B cell (primary cell): ENCODE results near the gene SLC4A1.

Source experiments
- EZH2 ChIP-seq: IDR thresholded peaks from 2 replicates; pipeline ENCODE4 v1.6.1; 2012; ENCODE audit warnings: borderline replicate concordance, low read depth, mild to moderate bottlenecking, moderate library complexity, low read length; ENCODE audit not compliant: insufficient read depth, poor library complexity, severe bottlenecking
- TF ChIP-seq, protein P1 (sequence below): fragments of 200-600 bp; IDR thresholded peaks from one replicate; pipeline ENCODE4 v1.8.0; 2022; ENCODE audit warnings: antibody characterized with exemption, mild to moderate bottlenecking

DNA sequence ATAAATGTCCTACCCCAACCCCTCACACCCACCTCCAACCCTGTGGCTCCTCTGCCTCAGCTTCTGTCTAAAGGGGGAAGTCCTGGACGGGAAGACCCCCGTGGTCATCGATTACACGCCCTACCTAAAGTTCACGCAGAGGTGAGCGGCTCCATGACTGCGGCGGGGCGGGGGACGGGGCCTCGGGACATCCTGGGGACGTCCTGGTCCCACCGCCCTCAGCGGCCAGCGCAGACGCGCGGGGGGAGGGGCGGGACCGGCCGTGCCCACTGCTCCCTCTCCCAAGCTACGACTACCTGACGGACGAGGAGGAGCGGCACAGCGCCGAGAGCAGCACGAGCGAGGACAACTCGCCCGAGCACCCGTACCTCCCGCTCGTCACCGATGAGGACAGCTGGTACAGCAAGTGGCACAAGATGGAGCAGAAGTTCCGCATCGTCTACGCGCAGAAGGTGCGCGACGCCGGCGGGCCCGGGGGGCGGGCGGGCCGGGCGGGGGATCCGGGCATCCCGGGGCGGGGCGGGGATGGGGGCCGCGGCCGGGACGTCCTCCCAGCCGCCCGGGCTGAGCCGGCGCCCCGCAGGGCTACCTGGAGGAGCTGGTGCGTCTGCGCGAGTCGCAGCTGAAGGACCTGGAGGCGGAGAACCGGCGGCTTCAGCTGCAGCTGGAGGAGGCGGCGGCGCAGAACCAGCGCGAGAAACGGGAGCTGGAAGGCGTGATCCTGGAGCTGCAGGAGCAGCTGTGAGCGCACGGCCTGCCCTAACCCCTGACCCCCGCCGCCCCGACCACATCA is 47.1 kb upstream of the SLC4A1 start:
- TF ChIP-seq, protein P1, sequence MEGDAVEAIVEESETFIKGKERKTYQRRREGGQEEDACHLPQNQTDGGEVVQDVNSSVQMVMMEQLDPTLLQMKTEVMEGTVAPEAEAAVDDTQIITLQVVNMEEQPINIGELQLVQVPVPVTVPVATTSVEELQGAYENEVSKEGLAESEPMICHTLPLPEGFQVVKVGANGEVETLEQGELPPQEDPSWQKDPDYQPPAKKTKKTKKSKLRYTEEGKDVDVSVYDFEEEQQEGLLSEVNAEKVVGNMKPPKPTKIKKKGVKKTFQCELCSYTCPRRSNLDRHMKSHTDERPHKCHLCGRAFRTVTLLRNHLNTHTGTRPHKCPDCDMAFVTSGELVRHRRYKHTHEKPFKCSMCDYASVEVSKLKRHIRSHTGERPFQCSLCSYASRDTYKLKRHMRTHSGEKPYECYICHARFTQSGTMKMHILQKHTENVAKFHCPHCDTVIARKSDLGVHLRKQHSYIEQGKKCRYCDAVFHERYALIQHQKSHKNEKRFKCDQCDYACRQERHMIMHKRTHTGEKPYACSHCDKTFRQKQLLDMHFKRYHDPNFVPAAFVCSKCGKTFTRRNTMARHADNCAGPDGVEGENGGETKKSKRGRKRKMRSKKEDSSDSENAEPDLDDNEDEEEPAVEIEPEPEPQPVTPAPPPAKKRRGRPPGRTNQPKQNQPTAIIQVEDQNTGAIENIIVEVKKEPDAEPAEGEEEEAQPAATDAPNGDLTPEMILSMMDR: no peak
- TF ChIP-seq EZH2: no peak
